Activated B cell treated with CpG ODN at 0.5 μM for 24 hours (primary cell): ENCODE measurements around the gene KRT25. TPM values are rescaled to one million over a fixed set of nuclear protein-coding genes. Genes with fewer than 3 reads are reported as not detected.

Source experiments
- ATAC-seq: fragments of 200-7000 bp; cut with Tn5 transposase; one replicate; pipeline ENCODE4 v1.10.0; 2021; ENCODE audit warnings: low read depth, mild to moderate bottlenecking, moderate library complexity
- CTCF ChIA-PET: fragments of 350-600 bp; sonication (Branson Sonifier 250); formaldehyde crosslinking; loops from one replicate; lab custom pipeline; 2021; ENCODE audit warnings: antibody characterized with exemption; lab: Charles Lee
- POLR2A ChIA-PET: fragments of 350-600 bp; sonication (Branson Sonifier 250); formaldehyde crosslinking; loops from one replicate; lab custom pipeline; 2021; ENCODE audit warnings: antibody characterized with exemption; lab: Charles Lee
- DNase-seq: peaks from one replicate; pipeline ENCODE4 v3.0.0; 2022
- H3K27ac Mint-ChIP-seq: one replicate; pipeline ENCODE4 v1.8.0; 2020; ENCODE audit warnings: mixed read lengths
- H3K27me3 Mint-ChIP-seq: one replicate; pipeline ENCODE4 v1.8.0; 2021; ENCODE audit warnings: mixed read lengths
- H3K36me3 Mint-ChIP-seq: one replicate; pipeline ENCODE4 v1.8.0; 2021; ENCODE audit warnings: low read depth, mixed read lengths
- H3K4me1 Mint-ChIP-seq: one replicate; pipeline ENCODE4 v1.8.0; 2021; ENCODE audit warnings: mixed read lengths
- H3K4me3 Mint-ChIP-seq: one replicate; pipeline ENCODE4 v1.8.0; 2020; ENCODE audit warnings: mild to moderate bottlenecking, mixed read lengths
- H3K9me3 Mint-ChIP-seq: one replicate; pipeline ENCODE4 v1.8.0; 2020; ENCODE audit warnings: mixed read lengths
- CTCF ChIP-seq: fragments of 200-600 bp; IDR thresholded peaks from one replicate; pipeline ENCODE4 v1.8.0; 2022; ENCODE audit warnings: antibody characterized with exemption, mild to moderate bottlenecking
- intact Hi-C: fragments of 100-400 bp; cut with micrococcal nuclease; formaldehyde crosslinking; loops from one replicate; pipeline ENCODE4 v1.15.1; 2024
- total RNA-seq: library from RNA; stranded (reverse); gene quantifications from 2 replicates; pipeline ENCODE4 v1.2.3, GENCODE V29; 2022

The KRT25 gene
- total RNA-seq, 1 donor from 2014 or later, result not detected

- peaks cover 38% of the 10 kb centered on the region for H3K27me3 Mint-ChIP-seq
- CTCF ChIA-PET, result interaction anchor here (0.8 kb wide), 1 partner anchor 9 kb away, joined by 4 read pairs; no protein-coding TSS in a partner anchor
Measured at GRCh38 chr17:40702271-40702670, 52.9 kb downstream of the KRT25 start.

GRCh38 chr17:40699853-40700252 is 55.3 kb downstream of the KRT25 start:
- no peak for TF ChIP-seq CTCF
- Mint-ChIP-seq H3K27me3 (peaks cover 29% of the 10 kb centered on the region), H3K4me3 (no peak overlapping the region), H3K9me3 (no peaks in the 10 kb centered on the region), H3K4me1 (no peaks in the 10 kb centered on the region), H3K36me3 (no peaks in the 10 kb centered on the region), H3K27ac (no peak overlapping the region)
- intact Hi-C loops, result no loop called here
- ChIA-PET CTCF (no interaction called here), POLR2A (no interaction called here)
- ATAC-seq (no peak), DNase-seq (no peak)

More at GRCh38 chr17:40702271-40702670, 52.9 kb downstream of the KRT25 start:
- Mint-ChIP-seq H3K4me3 (no peak overlapping the region), H3K27ac (no peak overlapping the region), H3K4me1 (no peaks in the 10 kb centered on the region), H3K36me3 (no peaks in the 10 kb centered on the region), H3K9me3 (no peaks in the 10 kb centered on the region)
- no peak for ATAC-seq
- no peak for TF ChIP-seq CTCF
- POLR2A ChIA-PET, result no interaction called here
- DNase-seq, result no peak
- intact Hi-C loops, result no loop called here

GRCh38 chr17:40699371-40699770 is 55.8 kb downstream of the KRT25 start:
- no peak for ATAC-seq

More at GRCh38 chr17:40699371-40699770, 55.8 kb downstream of the KRT25 start:
- CTCF ChIA-PET, result no interaction called here
- no peak overlapping the region for H3K4me3 Mint-ChIP-seq
- no peaks in the 10 kb centered on the region for H3K36me3 Mint-ChIP-seq
- intact Hi-C loops, result no loop called here
- H3K4me1 Mint-ChIP-seq, result no peaks in the 10 kb centered on the region
- DNase-seq, result no peak
- TF ChIP-seq CTCF, result no peak
- POLR2A ChIA-PET, result no interaction called here
- no peak overlapping the region for H3K27ac Mint-ChIP-seq
- peaks cover 30% of the 10 kb centered on the region for H3K27me3 Mint-ChIP-seq
- no peaks in the 10 kb centered on the region for H3K9me3 Mint-ChIP-seq

Other genes with a start within 250 kb of the KRT25 start
- gene CCR7, start 189.9 kb downstream of the KRT25 start, total RNA-seq, result 572 and 573 TPM in 2 replicates
- 140 TPM in 2 replicates for gene SMARCE1, start 107.5 kb downstream of the KRT25 start, total RNA-seq
- gene KRT222, start 90.2 kb downstream of the KRT25 start, total RNA-seq, result not detected in 2 replicates
- gene KRT24, start 51.6 kb downstream of the KRT25 start, total RNA-seq, result not detected in 2 replicates
- gene KRT26, start 16.9 kb upstream of the KRT25 start, total RNA-seq, result not detected in 2 replicates
- not detected in 2 replicates for gene KRT27, start 27.2 kb upstream of the KRT25 start, total RNA-seq
- not detected in 2 replicates for gene KRT28, start 44.6 kb upstream of the KRT25 start, total RNA-seq
- 40.7 and 46.7 TPM in 2 replicates for gene KRT10, start 67.3 kb upstream of the KRT25 start, total RNA-seq
- gene KRT12, start 111.9 kb upstream of the KRT25 start, total RNA-seq, result not detected in 2 replicates
- not detected in 2 replicates for gene KRT20, start 129.9 kb upstream of the KRT25 start, total RNA-seq
- gene KRT23, start 182.3 kb upstream of the KRT25 start, total RNA-seq, result not detected in 2 replicates
- gene KRT39, start 211.6 kb upstream of the KRT25 start, total RNA-seq, result not detected in 2 replicates
- gene KRT40, start 229.0 kb upstream of the KRT25 start, total RNA-seq, result not detected in 2 replicates
- gene KRTAP3-3, start 238.8 kb upstream of the KRT25 start, total RNA-seq, result not detected in 2 replicates
- gene KRTAP3-2, start 244.6 kb upstream of the KRT25 start, total RNA-seq, result not detected in 2 replicates